Testis (tissue), 3 donors: Measurements from ENCODE around the gene APAF1. TPM values are rescaled to one million over a fixed set of nuclear protein-coding genes. Genes with fewer than 3 reads are reported as not detected.
"Not testable (repeated sequence)": the region's sequence is repeated elsewhere in the genome, so short reads cannot be mapped to it uniquely, and the experiment has no call there.

Source experiments
- DNase-seq: peaks from one replicate; pipeline ENCODE4 v3.0.0-alpha.2; 2019
- H3K27ac ChIP-seq, 2 donors: fragments of 200-600 bp; sonication (generic); one replicate each; pipeline ENCODE4 v1.5.1; 2019
- H3K27me3 ChIP-seq: fragments of 200-600 bp; sonication (generic); one replicate; pipeline ENCODE4 v1.5.1; 2019
- H3K36me3 ChIP-seq: fragments of 200-600 bp; sonication (generic); one replicate; pipeline ENCODE4 v1.5.1; 2017; ENCODE audit warnings: low read depth; ENCODE audit errors: missing control alignments
- H3K4me1 ChIP-seq: fragments of 200-600 bp; sonication (generic); one replicate; pipeline ENCODE4 v1.5.1; 2019
- H3K4me3 ChIP-seq, 2 donors: fragments of 200-600 bp; sonication (generic); one replicate each; pipeline ENCODE4 v1.5.1; 2017 to 2019
- H3K9me3 ChIP-seq: fragments of 200-600 bp; sonication (generic); one replicate; pipeline ENCODE4 v1.5.1; 2017
- CTCF ChIP-seq, 3 experiments: fragments of 450-650 bp in 2 of 3; fragments of 200-600 bp in 1 of 3; sonication (generic) in 1 of 3; IDR thresholded peaks; one replicate each; pipeline ENCODE4 v1.5.1; 2016 to 2019; ENCODE audit warnings: antibody characterized with exemption in 3 of 3, mild to moderate bottlenecking in 2 of 3, moderate library complexity in 1 of 3
- POLR2A ChIP-seq: fragments of 450-650 bp; IDR thresholded peaks from one replicate; pipeline ENCODE4 v1.6.1; 2017; ENCODE audit warnings: antibody characterized with exemption, mild to moderate bottlenecking, moderate library complexity
- WGBS, 2 donors: methylation state at CpG; one replicate each; pipeline ENCODE4 v1.1.5; 2018; 5-methylcytosine and 5-hydroxymethylcytosine counted together
- intact Hi-C: fragments of 100-400 bp; cut with DNase I; formaldehyde crosslinking; loops from one replicate; pipeline ENCODE4 v1.15.1; 2023; ENCODE audit warnings: low total_unique reads
- polyA plus RNA-seq: library from polyadenylated mRNA; stranded (reverse); fragments of 350-450 nt; fragmentation: Illumina TruSeq; extraction: RNeasy Lipid Tissue Mini Kit (QIAGEN cat#74804); gene quantifications from one replicate; pipeline ENCODE4 v1.2.3, GENCODE V29; 2014; ENCODE audit warnings: low read depth, low replicate concordance; ENCODE audit not compliant: insufficient read depth
- total RNA-seq, 2 donors: library from RNA; depleted of rRNA; stranded (reverse); fragments of >200 nt; gene quantifications; one replicate each; pipeline ENCODE4 v1.2.3, GENCODE V29; 2016

APAF1 gene
- total and polyA plus RNA-seq, 3 donors from 2014 or later = 5.8 to 11.1 (median 10.6) TPM

GRCh38 chr12:98754095-98754494, 109.0 kb downstream of the APAF1 start:
- WGBS, 2 donors = 87 to 90% methylated on average over 5 of the region's 5 CpGs
- Histone ChIP-seq H3K36me3 (no peaks in the 10 kb centered on the region), H3K27ac (no peak overlapping the region)

GRCh38 chr12:98755855-98756254, 110.8 kb downstream of the APAF1 start:
- WGBS, 2 donors = 87 to 94% methylated on average over 5 of the region's 5 CpGs

More at GRCh38 chr12:98754095-98754494, 109.0 kb downstream of the APAF1 start:
- Histone ChIP-seq H3K9me3 (no peaks in the 10 kb centered on the region), H3K4me3 (no peak overlapping the region), H3K27me3 (no peaks in the 10 kb centered on the region), H3K4me1 (no peaks in the 10 kb centered on the region)
- intact Hi-C loops = no loop called here
- TF ChIP-seq POLR2A = no peak
- no peak for DNase-seq

GRCh38 chr12:98757455-98757854, 112.4 kb downstream of the APAF1 start:
- Histone ChIP-seq H3K27ac (no peak overlapping the region), H3K4me3 (no peak overlapping the region), H3K9me3 (no peaks in the 10 kb centered on the region), H3K4me1 (no peaks in the 10 kb centered on the region), H3K36me3 (no peaks in the 10 kb centered on the region), H3K27me3 (no peaks in the 10 kb centered on the region)
- no peak for DNase-seq
- WGBS, 2 donors = 55 to 69% methylated on average over 4 of the region's 4 CpGs
- TF ChIP-seq CTCF (IDR thresholded peaks at IDR 0.05) (no peak), POLR2A (no peak)
- intact Hi-C loops = no loop called here

More at GRCh38 chr12:98755855-98756254, 110.8 kb downstream of the APAF1 start:
- intact Hi-C loops, H3K4me1 ChIP-seq, H3K27me3 ChIP-seq, H3K4me3 ChIP-seq, DNase-seq, H3K36me3 ChIP-seq, H3K27ac ChIP-seq, H3K9me3 ChIP-seq: not testable (repeated sequence)

GRCh38 chr12:98758331-98758730, 113.2 kb downstream of the APAF1 start:
- Histone ChIP-seq H3K9me3 (no peaks in the 10 kb centered on the region), H3K27me3 (no peaks in the 10 kb centered on the region), H3K4me3 (no peak overlapping the region), H3K36me3 (no peaks in the 10 kb centered on the region), H3K27ac (no peak overlapping the region), H3K4me1 (no peaks in the 10 kb centered on the region)
- no peak for DNase-seq
- no peak for TF ChIP-seq POLR2A
- no peak for TF ChIP-seq CTCF (IDR thresholded peaks at IDR 0.05)
- intact Hi-C loops = no loop called here
- 51 to 56% methylated on average over 3 of the region's 3 CpGs for WGBS, 2 donors

- Histone ChIP-seq H3K36me3 (no peaks in the 10 kb centered on the region), H3K27me3 (no peaks in the 10 kb centered on the region), H3K9me3 (no peaks in the 10 kb centered on the region), H3K27ac (no peak overlapping the region), H3K4me1 (no peaks in the 10 kb centered on the region), H3K4me3 (no peak overlapping the region)
- no peak for DNase-seq
- intact Hi-C loops = no loop called here
- no peak for TF ChIP-seq POLR2A
- TF ChIP-seq CTCF (IDR thresholded peaks at IDR 0.05) = no peak
- 93 to 95% methylated on average over 4 of the region's 4 CpGs for WGBS, 2 donors
These were observed 118.6 kb downstream of the APAF1 start for GRCh38 chr12:98763656-98764055.

- 84 to 91% methylated on average over 9 of the region's 9 CpGs for WGBS, 2 donors
- intact Hi-C loops = no loop called here
- Histone ChIP-seq H3K9me3 (no peaks in the 10 kb centered on the region), H3K36me3 (no peaks in the 10 kb centered on the region), H3K4me3 (no peak overlapping the region), H3K27ac (no peak overlapping the region), H3K27me3 (no peaks in the 10 kb centered on the region), H3K4me1 (no peaks in the 10 kb centered on the region)
- TF ChIP-seq POLR2A (no peak), CTCF (IDR thresholded peaks at IDR 0.05) (no peak)
- no peak for DNase-seq
These were observed 122.2 kb downstream of the APAF1 start for GRCh38 chr12:98767248-98767647.
